ENCODE data around the gene KLHL9. TPM values are rescaled to one million over a fixed set of nuclear protein-coding genes. Genes with fewer than 3 reads are reported as not detected.

Gene KLHL9
- total and polyA plus RNA-seq, 2 of the 13 experiments (the other 11 are each of a cell fraction or from before 2014, with no cell fraction given), result 8.7 to 17.7 TPM

DNA sequence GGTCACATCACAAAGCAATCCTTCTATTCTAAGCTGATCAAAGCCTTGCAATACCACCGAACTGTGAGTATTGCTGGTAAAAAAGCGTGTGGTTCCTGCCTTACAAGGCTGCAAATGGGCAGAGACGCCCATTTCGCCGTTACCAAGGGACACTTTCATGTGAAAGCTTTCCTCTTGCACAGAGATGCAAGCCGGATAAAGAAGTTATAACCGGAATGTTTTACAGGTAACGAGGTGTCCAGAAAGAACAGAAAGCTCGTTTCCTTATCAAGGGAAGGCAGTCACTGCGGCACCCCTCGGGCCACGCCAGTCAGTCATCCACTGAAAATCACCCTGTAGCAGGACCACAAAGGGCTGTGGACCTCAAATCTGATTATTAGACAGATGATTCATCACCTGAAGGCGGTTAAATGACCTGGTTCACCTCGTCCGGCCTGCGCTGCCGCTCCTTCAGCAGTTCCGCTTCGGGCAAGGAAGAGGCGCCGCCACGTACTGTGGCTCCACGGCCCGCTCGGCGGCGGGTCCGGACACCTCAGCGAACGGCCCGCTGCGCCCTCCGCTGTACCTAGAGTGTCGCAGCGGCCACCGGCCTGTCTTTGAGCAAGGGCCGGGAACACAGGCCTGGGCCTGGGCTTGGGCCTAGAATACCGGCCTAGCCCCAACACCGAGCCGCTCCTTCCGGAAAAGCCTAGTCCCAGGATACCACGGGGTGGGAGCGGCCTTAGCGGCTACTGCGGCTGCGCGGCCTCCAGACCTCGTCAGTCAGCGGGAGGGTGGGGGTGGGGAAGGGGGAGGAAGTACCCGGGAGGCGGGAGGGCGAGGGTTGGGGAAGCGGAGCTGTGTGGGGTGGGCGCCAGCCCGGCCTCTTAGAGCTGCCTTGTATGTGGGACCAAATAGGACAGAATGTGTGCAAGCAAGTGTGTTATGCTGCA lies at the start of gene KLHL9 (continued):
- TF ChIP-seq, protein P1, sequence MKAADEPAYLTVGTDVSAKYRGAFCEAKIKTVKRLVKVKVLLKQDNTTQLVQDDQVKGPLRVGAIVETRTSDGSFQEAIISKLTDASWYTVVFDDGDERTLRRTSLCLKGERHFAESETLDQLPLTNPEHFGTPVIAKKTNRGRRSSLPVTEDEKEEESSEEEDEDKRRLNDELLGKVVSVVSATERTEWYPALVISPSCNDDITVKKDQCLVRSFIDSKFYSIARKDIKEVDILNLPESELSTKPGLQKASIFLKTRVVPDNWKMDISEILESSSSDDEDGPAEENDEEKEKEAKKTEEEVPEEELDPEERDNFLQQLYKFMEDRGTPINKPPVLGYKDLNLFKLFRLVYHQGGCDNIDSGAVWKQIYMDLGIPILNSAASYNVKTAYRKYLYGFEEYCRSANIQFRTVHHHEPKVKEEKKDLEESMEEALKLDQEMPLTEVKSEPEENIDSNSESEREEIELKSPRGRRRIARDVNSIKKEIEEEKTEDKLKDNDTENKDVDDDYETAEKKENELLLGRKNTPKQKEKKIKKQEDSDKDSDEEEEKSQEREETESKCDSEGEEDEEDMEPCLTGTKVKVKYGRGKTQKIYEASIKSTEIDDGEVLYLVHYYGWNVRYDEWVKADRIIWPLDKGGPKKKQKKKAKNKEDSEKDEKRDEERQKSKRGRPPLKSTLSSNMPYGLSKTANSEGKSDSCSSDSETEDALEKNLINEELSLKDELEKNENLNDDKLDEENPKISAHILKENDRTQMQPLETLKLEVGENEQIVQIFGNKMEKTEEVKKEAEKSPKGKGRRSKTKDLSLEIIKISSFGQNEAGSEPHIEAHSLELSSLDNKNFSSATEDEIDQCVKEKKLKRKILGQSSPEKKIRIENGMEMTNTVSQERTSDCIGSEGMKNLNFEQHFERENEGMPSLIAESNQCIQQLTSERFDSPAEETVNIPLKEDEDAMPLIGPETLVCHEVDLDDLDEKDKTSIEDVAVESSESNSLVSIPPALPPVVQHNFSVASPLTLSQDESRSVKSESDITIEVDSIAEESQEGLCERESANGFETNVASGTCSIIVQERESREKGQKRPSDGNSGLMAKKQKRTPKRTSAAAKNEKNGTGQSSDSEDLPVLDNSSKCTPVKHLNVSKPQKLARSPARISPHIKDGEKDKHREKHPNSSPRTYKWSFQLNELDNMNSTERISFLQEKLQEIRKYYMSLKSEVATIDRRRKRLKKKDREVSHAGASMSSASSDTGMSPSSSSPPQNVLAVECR (CRISPR knock-in tag; IDR thresholded peaks at IDR 0.05; ENCODE audit: borderline replicate concordance), result peak; percentile 76; the same call in 1 of the 2 replicates
- TF ChIP-seq, protein P2, sequence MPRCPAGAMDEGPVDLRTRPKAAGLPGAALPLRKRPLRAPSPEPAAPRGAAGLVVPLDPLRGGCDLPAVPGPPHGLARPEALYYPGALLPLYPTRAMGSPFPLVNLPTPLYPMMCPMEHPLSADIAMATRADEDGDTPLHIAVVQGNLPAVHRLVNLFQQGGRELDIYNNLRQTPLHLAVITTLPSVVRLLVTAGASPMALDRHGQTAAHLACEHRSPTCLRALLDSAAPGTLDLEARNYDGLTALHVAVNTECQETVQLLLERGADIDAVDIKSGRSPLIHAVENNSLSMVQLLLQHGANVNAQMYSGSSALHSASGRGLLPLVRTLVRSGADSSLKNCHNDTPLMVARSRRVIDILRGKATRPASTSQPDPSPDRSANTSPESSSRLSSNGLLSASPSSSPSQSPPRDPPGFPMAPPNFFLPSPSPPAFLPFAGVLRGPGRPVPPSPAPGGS (CRISPR knock-in tag; IDR thresholded peaks at IDR 0.05), result peak; percentile 94
- TF ChIP-seq SMYD3 (CRISPR knock-in tag; IDR thresholded peaks at IDR 0.05) (no peak), ZNF136 (CRISPR knock-in tag; IDR thresholded peaks at IDR 0.05; ENCODE audit: low read depth) (no peak), HOXD1 (CRISPR knock-in tag; IDR thresholded peaks at IDR 0.05) (peak; percentile 73; the same call in 1 of the 2 replicates), FOXJ3 (CRISPR knock-in tag; IDR thresholded peaks at IDR 0.05; ENCODE audit: borderline replicate concordance) (peak; percentile 49; the same call in 1 of the 2 replicates), GTF2F1 (IDR thresholded peaks at IDR 0.05; ENCODE audit: low read length) (0 out of 2 replicates have a peak, but pooled peaks have one; percentile 19), ZNF264 (CRISPR knock-in tag; IDR thresholded peaks at IDR 0.05) (no peak), ZNF382 (CRISPR knock-in tag; IDR thresholded peaks at IDR 0.05; ENCODE audit: borderline replicate concordance) (no peak)
- TF ChIP-seq, protein P3, sequence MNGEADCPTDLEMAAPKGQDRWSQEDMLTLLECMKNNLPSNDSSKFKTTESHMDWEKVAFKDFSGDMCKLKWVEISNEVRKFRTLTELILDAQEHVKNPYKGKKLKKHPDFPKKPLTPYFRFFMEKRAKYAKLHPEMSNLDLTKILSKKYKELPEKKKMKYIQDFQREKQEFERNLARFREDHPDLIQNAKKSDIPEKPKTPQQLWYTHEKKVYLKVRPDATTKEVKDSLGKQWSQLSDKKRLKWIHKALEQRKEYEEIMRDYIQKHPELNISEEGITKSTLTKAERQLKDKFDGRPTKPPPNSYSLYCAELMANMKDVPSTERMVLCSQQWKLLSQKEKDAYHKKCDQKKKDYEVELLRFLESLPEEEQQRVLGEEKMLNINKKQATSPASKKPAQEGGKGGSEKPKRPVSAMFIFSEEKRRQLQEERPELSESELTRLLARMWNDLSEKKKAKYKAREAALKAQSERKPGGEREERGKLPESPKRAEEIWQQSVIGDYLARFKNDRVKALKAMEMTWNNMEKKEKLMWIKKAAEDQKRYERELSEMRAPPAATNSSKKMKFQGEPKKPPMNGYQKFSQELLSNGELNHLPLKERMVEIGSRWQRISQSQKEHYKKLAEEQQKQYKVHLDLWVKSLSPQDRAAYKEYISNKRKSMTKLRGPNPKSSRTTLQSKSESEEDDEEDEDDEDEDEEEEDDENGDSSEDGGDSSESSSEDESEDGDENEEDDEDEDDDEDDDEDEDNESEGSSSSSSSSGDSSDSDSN (CRISPR knock-in tag; IDR thresholded peaks at IDR 0.05), result peak; percentile 98
- TF ChIP-seq, protein P4, sequence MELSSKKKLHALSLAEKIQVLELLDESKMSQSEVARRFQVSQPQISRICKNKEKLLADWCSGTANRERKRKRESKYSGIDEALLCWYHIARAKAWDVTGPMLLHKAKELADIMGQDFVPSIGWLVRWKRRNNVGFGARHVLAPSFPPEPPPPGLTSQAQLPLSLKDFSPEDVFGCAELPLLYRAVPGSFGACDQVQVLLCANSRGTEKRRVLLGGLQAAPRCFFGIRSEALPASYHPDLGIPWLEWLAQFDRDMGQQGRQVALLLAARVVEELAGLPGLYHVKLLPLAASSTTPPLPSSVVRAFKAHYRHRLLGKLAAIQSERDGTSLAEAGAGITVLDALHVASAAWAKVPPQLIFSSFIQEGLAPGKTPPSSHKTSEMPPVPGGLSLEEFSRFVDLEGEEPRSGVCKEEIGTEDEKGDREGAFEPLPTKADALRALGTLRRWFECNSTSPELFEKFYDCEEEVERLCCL (CRISPR knock-in tag; IDR thresholded peaks at IDR 0.05; ENCODE audit: borderline replicate concordance), result peak; percentile 63; the same call in 1 of the 2 replicates
- TF ChIP-seq, protein P5, sequence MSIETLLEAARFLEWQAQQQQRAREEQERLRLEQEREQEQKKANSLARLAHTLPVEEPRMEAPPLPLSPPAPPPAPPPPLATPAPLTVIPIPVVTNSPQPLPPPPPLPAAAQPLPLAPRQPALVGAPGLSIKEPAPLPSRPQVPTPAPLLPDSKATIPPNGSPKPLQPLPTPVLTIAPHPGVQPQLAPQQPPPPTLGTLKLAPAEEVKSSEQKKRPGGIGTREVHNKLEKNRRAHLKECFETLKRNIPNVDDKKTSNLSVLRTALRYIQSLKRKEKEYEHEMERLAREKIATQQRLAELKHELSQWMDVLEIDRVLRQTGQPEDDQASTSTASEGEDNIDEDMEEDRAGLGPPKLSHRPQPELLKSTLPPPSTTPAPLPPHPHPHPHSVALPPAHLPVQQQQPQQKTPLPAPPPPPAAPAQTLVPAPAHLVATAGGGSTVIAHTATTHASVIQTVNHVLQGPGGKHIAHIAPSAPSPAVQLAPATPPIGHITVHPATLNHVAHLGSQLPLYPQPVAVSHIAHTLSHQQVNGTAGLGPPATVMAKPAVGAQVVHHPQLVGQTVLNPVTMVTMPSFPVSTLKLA (IDR thresholded peaks at IDR 0.05), result no peak
- TF ChIP-seq, protein P6, sequence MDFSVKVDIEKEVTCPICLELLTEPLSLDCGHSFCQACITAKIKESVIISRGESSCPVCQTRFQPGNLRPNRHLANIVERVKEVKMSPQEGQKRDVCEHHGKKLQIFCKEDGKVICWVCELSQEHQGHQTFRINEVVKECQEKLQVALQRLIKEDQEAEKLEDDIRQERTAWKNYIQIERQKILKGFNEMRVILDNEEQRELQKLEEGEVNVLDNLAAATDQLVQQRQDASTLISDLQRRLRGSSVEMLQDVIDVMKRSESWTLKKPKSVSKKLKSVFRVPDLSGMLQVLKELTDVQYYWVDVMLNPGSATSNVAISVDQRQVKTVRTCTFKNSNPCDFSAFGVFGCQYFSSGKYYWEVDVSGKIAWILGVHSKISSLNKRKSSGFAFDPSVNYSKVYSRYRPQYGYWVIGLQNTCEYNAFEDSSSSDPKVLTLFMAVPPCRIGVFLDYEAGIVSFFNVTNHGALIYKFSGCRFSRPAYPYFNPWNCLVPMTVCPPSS (IDR thresholded peaks at IDR 0.05), result no peak

All from HepG2 (cell line).